Activated CD8-positive, alpha-beta memory T cell treated with anti-CD3 and anti-CD28 coated beads, Interleukin-2, amount 10 ng/mL, durations not matched to agents 7 days and 5 days (primary cell): Measurements from ENCODE around the gene RNF145. TPM values are rescaled to one million over a fixed set of nuclear protein-coding genes. Genes with fewer than 3 reads are reported as not detected.
A peak's percentile ranks its signal among the peaks of the same experiment; 100 is the strongest.
"Not testable (repeated sequence)": the region's sequence is repeated elsewhere in the genome, so short reads cannot be mapped to it uniquely, and the experiment has no call there.

ENCODE experiments used
- ATAC-seq: fragments of 150-1000 bp; cut with Tn5 transposase; one replicate; pipeline ENCODE4 v1.10.0; 2021; ENCODE audit warnings: moderate library complexity
- CTCF ChIA-PET: fragments of 350-600 bp; sonication (Branson Sonifier 250); formaldehyde crosslinking; loops from one replicate; lab custom pipeline; 2021; ENCODE audit warnings: antibody characterized with exemption; lab: Charles Lee
- DNase-seq: peaks from one replicate; pipeline ENCODE4 v3.0.0-alpha.2; 2020
- H3K27ac Mint-ChIP-seq: one replicate; pipeline ENCODE4 v1.8.0; 2021; ENCODE audit warnings: mild to moderate bottlenecking, mixed read lengths
- H3K27me3 Mint-ChIP-seq: one replicate; pipeline ENCODE4 v1.8.0; 2021; ENCODE audit warnings: mixed read lengths
- H3K36me3 Mint-ChIP-seq: one replicate; pipeline ENCODE4 v1.8.0; 2021; ENCODE audit warnings: mild to moderate bottlenecking, mixed read lengths
- H3K4me1 Mint-ChIP-seq: one replicate; pipeline ENCODE4 v1.8.0; 2021; ENCODE audit warnings: mixed read lengths
- H3K4me3 Mint-ChIP-seq: one replicate; pipeline ENCODE4 v1.8.0; 2021; ENCODE audit warnings: mild to moderate bottlenecking, moderate library complexity, mixed read lengths
- H3K9me3 Mint-ChIP-seq: one replicate; pipeline ENCODE4 v1.8.0; 2022; ENCODE audit warnings: low read depth, mixed read lengths
- total RNA-seq, 2 experiments: library from RNA; stranded (reverse); gene quantifications; one replicate each; pipeline ENCODE4 v1.2.3, GENCODE V29; 2021

RNF145 gene
- total RNA-seq, 2 experiments from 2014 or later = 93.9 to 111 TPM

DNA sequence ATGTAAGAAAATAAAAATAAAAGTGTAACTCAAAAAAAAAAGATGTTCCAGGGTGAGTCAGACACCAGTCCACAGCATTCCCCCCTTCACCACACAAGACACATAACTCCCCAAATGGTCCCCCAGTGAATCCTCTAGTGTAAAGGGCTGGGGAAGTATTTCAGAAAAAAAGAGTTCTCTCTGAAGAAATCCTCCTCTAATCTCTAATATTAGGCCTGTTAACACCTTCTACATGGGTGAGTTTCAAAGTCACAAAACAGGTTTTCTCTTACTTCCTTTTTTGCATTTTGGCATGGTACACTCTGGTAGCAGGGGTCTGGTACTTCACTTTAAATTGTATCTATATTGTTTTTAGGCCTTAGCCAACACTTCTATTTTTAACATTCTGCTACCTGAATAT lies 28.2 kb downstream of the RNF145 start:
- Mint-ChIP-seq H3K27ac (no peak overlapping the region), H3K4me1 (peaks cover 41% of the 10 kb centered on the region), H3K36me3 (peaks cover 32% of the 10 kb centered on the region), H3K27me3 (no peaks in the 10 kb centered on the region), H3K4me3 (no peak overlapping the region), H3K9me3 (no peaks in the 10 kb centered on the region)
- ATAC-seq (no peak), DNase-seq (no peak)
- CTCF ChIA-PET = interaction anchor here (0.9 kb wide), 1 partner anchor 24 kb away, joined by 5 read pairs; no protein-coding TSS in a partner anchor

DNA sequence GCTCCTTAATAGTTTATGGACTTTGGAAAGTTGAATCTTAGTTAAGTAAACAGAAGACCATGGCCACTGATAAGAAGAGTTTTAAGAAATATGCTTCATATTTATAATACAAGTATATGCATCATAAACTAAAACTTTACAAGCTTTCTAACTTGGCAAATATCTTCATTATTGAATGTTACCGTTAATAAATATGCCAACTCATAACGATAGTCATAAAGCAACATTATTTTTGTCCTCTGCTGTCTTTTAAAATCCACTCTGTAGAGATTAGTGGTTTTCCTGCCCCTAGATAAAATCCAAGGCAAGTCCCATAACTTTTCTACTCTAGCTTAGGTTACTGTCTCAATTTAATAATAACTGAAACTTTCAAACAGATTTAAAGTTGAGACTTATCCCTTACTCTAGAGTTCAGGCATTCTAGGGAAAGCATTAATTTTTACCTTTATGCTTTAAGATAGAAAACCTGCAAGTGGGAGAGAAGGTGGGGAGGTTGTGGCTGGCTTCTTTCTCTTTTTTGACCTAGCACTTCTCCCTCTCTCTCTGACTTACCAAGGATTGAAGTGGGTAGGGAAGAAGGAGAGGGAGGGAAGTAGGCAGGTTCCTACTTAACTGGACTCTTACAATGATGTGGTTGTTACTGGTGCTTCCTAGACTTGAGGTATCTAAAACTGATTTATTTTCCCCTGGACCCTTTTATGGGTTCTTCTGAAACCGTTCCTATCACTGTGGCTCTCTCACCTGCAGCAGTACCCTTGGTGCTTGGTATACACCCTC lies 29.6 kb downstream of the RNF145 start:
- Mint-ChIP-seq H3K9me3 (no peaks in the 10 kb centered on the region), H3K4me3 (no peak overlapping the region), H3K36me3 (peaks cover 34% of the 10 kb centered on the region), H3K27me3 (no peaks in the 10 kb centered on the region), H3K4me1 (peaks cover 43% of the 10 kb centered on the region), H3K27ac (peak overlapping the region; percentile 71)
- DNase-seq (no peak), ATAC-seq (no peak)
- CTCF ChIA-PET = interaction anchor here (1.0 kb wide), 1 partner anchor 91 kb away, joined by 3 read pairs; no protein-coding TSS in a partner anchor

DNA sequence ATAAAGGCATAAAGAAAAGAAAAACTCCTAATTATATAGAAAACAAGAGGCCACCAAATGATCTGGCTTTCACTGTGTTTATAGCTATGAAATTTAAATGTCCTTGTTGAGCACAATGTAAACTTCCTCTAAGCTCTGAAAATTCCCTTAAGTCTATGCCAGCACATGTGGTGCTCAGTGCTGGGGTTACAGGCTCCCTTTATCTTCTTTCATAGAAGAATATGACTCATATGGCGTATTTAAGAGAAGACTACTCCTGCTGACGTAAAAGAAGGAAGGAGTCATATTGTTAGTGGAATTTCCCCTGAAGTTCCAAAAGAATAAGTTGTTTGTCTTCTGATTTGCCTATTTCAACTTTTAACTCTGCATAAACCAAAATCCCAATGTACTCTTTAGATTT lies 30.4 kb downstream of the RNF145 start:
- Mint-ChIP-seq H3K36me3 (peaks cover 33% of the 10 kb centered on the region), H3K9me3 (no peaks in the 10 kb centered on the region), H3K27ac (no peak overlapping the region), H3K4me3 (no peak overlapping the region), H3K4me1 (peaks cover 43% of the 10 kb centered on the region), H3K27me3 (no peaks in the 10 kb centered on the region)
- ATAC-seq (peak; percentile 37), DNase-seq (no peak)
- CTCF ChIA-PET = interaction anchor here (1.0 to 1.3 kb wide), 2 partner anchors 32 to 92 kb away, joined by 3 read pairs; no protein-coding TSS in a partner anchor

GRCh38 chr5:159175547-159175946 lies 33.8 kb downstream of the RNF145 start:
- Mint-ChIP-seq H3K27ac (no peak overlapping the region), H3K36me3 (peaks cover 38% of the 10 kb centered on the region), H3K27me3 (no peaks in the 10 kb centered on the region), H3K4me1 (peaks cover 32% of the 10 kb centered on the region), H3K4me3 (no peak overlapping the region), H3K9me3 (no peaks in the 10 kb centered on the region)
- no peak for DNase-seq
- peak; percentile 76 for ATAC-seq
- CTCF ChIA-PET = interaction anchor here (0.9 to 1.5 kb wide), 2 partner anchors 19 to 23 kb away, joined by 3 to 6 read pairs; no protein-coding TSS in a partner anchor

DNA sequence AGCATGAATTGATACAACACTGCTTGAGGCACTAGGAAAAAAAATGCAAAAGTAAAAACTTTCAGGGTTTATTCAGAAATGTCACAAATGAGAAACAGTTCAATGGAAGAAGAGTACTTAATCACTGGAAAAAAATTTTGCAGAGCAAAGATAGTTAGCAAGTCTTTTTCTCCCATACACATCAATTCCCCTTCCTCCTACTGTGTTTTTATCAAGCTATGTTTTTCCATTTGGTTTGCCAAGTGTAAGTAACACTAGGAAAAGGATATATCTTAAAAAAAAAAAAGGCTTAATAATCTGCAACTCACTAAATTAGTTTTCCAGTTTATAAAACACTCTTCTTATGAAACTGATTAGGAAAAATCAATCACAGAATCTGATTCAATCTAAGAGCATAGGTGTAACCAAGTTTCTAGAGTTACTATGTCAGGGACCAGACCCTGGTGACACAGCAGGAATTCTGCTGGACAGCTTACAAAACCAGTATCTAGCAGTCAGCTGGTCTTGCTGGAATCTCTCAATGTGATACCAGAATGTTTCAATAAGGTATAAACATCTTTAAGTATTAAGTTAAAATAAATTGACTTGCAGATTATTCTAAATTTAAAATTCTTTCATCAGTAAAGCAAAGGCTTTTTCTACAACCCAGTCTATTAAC lies 34.7 kb downstream of the RNF145 start:
- Mint-ChIP-seq H3K27ac (no peak overlapping the region), H3K27me3 (no peaks in the 10 kb centered on the region), H3K4me3 (no peak overlapping the region), H3K9me3 (no peaks in the 10 kb centered on the region), H3K36me3 (peaks cover 38% of the 10 kb centered on the region), H3K4me1 (peaks cover 26% of the 10 kb centered on the region)
- ATAC-seq (no peak), DNase-seq (no peak)
- CTCF ChIA-PET = interaction anchor here (0.9 kb wide), 1 partner anchor 10 kb away, joined by 3 read pairs; no protein-coding TSS in a partner anchor

DNA sequence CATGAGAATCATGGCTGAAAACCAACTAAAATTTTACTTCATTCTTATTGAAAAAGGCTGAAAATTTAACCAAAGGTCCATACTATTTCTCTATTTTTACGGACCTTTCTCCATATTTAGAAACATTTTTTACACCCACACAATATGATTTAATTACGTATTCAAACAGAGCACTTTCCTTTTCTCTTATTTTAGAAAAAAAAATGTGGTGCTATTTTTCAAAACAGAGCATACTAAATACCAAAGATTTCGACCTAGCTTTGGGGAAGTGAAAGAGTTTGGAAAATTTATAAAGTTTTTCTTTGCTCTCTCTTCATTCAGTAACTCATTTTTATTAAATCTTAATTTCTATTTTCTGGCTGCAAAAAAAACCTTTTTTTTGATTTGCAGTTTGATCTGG lies 38.1 kb downstream of the RNF145 start:
- DNase-seq (no peak), ATAC-seq (no peak)
- no peaks in the 10 kb centered on the region for H3K9me3 Mint-ChIP-seq
- H3K27ac Mint-ChIP-seq = no peak overlapping the region
- H3K4me1 Mint-ChIP-seq = peaks cover 13% of the 10 kb centered on the region
- CTCF ChIA-PET = no interaction called here
- no peaks in the 10 kb centered on the region for H3K27me3 Mint-ChIP-seq
- peaks cover 35% of the 10 kb centered on the region for H3K36me3 Mint-ChIP-seq
- no peak overlapping the region for H3K4me3 Mint-ChIP-seq

DNA sequence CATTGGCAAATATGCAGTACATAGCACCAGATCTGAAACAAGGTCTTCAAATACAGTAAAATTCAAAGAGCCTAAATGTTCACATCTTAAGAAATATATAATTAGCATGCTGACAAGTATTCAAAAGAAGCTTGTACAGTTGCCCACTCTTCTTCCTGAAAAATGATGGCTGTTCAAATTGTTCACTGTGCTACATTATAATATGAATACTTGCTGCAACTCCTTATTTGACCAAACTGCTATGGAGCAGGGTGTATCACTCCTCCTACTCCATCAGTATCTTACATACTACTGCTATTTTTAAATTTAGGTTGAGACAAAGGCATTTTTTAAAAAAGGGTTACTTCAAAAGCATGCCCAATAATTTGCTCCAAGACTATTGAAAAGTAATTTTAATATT lies 39.3 kb downstream of the RNF145 start:
- DNase-seq (no peak), ATAC-seq (no peak)
- Mint-ChIP-seq H3K4me3 (no peak overlapping the region), H3K4me1 (peaks cover 3% of the 10 kb centered on the region), H3K36me3 (peaks cover 31% of the 10 kb centered on the region), H3K27me3 (no peaks in the 10 kb centered on the region), H3K27ac (no peak overlapping the region), H3K9me3 (no peaks in the 10 kb centered on the region)
- CTCF ChIA-PET = no interaction called here

GRCh38 chr5:159166416-159166815 lies 42.9 kb downstream of the RNF145 start:
- H3K27me3 Mint-ChIP-seq = no peaks in the 10 kb centered on the region
- CTCF ChIA-PET = no interaction called here
- peaks cover 13% of the 10 kb centered on the region for H3K4me1 Mint-ChIP-seq
- no peak for ATAC-seq
- H3K9me3 Mint-ChIP-seq = no peaks in the 10 kb centered on the region
- peaks cover 28% of the 10 kb centered on the region for H3K36me3 Mint-ChIP-seq
- no peak for DNase-seq
- no peak overlapping the region for H3K4me3 Mint-ChIP-seq
- no peak overlapping the region for H3K27ac Mint-ChIP-seq

GRCh38 chr5:159163701-159164046 lies 45.7 kb downstream of the RNF145 start:
- H3K36me3 Mint-ChIP-seq = peaks cover 37% of the 10 kb centered on the region
- no peak overlapping the region for H3K4me3 Mint-ChIP-seq
- H3K27me3 Mint-ChIP-seq = no peaks in the 10 kb centered on the region
- H3K27ac Mint-ChIP-seq = no peak overlapping the region
- ATAC-seq (no peak), DNase-seq (no peak)
- no peaks in the 10 kb centered on the region for H3K9me3 Mint-ChIP-seq
- CTCF ChIA-PET = interaction anchor here (0.9 kb wide), 1 partner anchor 31 kb away, joined by 4 read pairs; no protein-coding TSS in a partner anchor
- peaks cover 13% of the 10 kb centered on the region for H3K4me1 Mint-ChIP-seq

DNA sequence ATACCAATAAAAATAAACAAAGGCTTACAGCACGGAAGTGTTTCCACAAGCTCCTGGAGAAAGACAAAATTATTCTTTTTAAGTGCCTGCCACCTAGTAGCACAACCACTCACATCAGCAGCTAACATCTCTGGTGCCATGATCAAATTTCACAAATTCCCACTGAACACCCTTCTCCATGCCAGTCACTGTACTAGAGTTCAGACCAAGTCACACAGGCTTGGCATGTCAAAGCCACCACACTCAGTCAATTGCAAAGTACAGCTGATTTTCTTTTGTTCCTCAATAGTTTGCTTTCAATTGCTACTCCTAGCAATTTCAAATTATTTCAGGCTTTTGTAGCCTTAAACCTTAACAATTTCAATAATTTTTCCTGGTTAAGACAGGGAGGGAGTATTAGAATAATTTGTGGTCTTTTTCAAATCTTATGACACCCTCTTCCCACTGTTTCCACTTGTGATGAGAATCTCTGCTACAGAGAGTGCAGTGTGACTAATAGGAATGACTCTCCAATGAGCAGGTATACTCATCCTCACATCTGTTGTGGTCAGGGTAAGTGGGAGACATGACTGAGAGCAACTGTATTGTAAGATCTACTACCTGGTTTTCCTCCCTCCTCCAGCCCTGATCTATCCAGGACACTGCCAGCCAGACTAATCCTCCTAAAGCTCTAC lies 46.2 kb downstream of the RNF145 start:
- DNase-seq (no peak), ATAC-seq (peak; percentile 53)
- Mint-ChIP-seq H3K36me3 (peaks cover 40% of the 10 kb centered on the region), H3K4me1 (peaks cover 13% of the 10 kb centered on the region), H3K9me3 (no peaks in the 10 kb centered on the region), H3K27me3 (no peaks in the 10 kb centered on the region), H3K27ac (no peak overlapping the region), H3K4me3 (no peak overlapping the region)
- CTCF ChIA-PET = interaction anchor here (0.9 to 1.1 kb wide), 2 partner anchors 31 to 154 kb away, joined by 3 to 4 read pairs; no protein-coding TSS in a partner anchor

DNA sequence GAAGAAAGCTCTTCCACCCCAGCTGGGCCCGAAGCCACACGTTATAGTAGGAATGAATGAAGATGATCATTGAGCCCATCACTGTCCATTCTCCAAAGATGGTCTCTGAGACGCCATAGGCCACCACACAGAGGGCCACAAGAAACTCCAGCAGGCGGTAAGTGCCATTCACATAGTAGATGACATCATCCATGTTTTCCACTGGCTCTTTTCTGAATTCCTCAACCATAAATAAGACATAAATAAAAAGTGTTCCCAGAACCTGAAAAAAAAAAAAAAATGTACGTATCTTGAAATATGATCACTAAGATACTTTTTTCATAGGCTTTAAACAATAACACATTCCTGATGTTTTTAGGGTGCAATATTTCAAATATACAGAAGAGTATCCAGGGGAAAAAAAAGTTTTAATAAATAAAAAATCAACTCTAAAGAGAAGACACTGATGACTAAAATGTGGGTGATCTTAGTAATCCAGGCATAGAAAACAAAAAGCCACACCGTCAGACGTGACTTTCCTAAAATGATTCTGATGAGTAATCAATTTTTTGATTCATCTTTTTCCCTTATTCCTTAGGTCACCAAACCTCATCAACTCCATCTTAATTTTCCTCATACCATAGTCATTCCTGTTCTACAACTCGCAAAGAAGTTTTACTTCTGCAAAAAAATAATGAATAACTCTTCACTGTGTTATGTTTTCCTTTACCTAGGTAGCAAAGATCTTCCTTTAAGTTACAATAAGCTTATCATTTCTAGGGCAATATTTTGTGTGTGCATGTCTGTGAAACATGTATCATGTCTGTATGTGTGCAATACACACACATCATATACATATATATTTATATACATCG lies 47.8 kb downstream of the RNF145 start:
- H3K27ac Mint-ChIP-seq = peak overlapping the region; percentile 56
- no peak overlapping the region for H3K4me3 Mint-ChIP-seq
- CTCF ChIA-PET = interaction anchor here (1.1 kb wide), 1 partner anchor 156 kb away, joined by 3 read pairs; no protein-coding TSS in a partner anchor
- H3K4me1 Mint-ChIP-seq = peaks cover 22% of the 10 kb centered on the region
- DNase-seq = no peak
- H3K9me3 Mint-ChIP-seq = no peaks in the 10 kb centered on the region
- H3K27me3 Mint-ChIP-seq = no peaks in the 10 kb centered on the region
- ATAC-seq = no peak
- peaks cover 38% of the 10 kb centered on the region for H3K36me3 Mint-ChIP-seq

GRCh38 chr5:159158553-159159091 lies 50.7 kb downstream of the RNF145 start:
- H3K4me1 Mint-ChIP-seq = peaks cover 22% of the 10 kb centered on the region
- H3K36me3 Mint-ChIP-seq = peaks cover 39% of the 10 kb centered on the region
- not testable (repeated sequence) for H3K9me3 Mint-ChIP-seq, DNase-seq, ATAC-seq, H3K27me3 Mint-ChIP-seq, H3K4me3 Mint-ChIP-seq
- CTCF ChIA-PET = interaction anchor here (1.3 to 3.3 kb wide), 2 partner anchors 160 to 828 kb away, joined by 3 to 58 read pairs; no protein-coding TSS in a partner anchor
- peak overlapping the region; percentile 32 for H3K27ac Mint-ChIP-seq
